M059J (cell line): ENCODE results near the gene GRIN1. TPM values are rescaled to one million over a fixed set of nuclear protein-coding genes. Genes with fewer than 3 reads are reported as not detected.

Source experiments
- DNase-seq: peaks from one replicate; pipeline ENCODE4 v3.0.0-alpha.2; 2012; ENCODE audit warnings: low read depth
- total RNA-seq: library from RNA; depleted of rRNA; stranded (reverse); fragments of >200 nt; shearing (Covaris generic); gene quantifications from 2 replicates; pipeline ENCODE4 v1.2.3, GENCODE V29; 2014

GRIN1 gene
- total RNA-seq, 1 experiment from 2014 or later, result not detected

DNA sequence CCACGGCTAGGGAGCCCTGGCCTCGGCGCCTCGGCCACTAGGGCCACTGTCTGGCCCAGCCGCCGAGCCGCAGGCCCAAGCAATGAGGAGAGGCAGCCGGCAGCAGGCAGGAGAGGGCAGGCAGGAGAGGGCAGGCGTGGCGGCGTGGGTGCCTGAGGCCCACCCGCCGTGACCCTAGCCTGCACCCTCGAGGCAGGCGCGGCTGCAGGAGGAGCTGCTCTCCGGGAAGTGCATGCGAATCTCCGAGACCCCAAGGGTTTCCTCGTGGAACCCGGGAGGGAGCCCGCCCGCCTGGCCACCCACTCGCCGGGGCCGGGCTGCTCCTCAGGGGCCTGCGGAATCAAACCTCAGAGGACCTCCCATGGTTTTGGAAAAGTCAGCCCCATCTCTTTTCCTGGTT, 9.3 kb downstream of the GRIN1 start:
- no peak for DNase-seq

DNA sequence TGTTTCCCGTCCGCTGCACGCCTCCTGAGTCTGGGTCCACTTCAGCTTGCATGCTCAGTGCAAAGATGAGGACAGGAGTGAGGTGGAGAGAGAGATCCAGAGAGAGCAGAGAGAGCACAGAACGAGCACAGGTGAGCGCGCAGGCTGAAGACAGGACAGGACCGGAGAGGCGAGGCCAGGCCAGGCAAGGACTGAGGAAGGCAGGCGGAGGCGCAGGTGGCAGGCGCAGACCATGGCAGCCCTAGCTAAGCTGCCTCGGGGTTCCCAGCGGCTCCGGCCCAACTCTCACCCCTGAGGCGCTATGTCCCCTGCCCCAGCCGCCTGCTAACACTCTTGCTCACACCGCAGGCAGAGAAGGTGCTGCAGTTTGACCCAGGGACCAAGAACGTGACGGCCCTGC, 9.7 kb downstream of the GRIN1 start:
- DNase-seq, result no peak

DNA sequence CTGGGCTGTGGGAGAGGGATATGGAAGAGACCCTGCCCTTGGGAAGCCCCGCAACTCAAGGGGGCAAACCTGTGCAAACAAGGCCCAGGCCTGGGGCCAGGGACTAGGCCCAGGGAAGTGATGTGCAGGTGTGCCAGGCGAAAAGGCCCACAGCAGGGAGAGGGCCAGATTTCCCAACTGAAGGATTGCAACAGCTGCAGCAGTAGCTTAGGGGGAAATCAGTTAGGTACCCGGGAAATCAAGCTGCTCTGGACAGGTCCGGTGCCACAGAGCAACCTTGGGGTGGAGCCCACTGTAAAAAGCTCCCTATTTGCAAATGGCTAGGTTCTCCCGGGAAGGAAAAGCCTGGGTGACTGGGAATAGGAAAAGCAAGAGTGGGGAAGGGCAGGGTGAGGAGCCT, 10.4 kb downstream of the GRIN1 start:
- no peak for DNase-seq

DNA sequence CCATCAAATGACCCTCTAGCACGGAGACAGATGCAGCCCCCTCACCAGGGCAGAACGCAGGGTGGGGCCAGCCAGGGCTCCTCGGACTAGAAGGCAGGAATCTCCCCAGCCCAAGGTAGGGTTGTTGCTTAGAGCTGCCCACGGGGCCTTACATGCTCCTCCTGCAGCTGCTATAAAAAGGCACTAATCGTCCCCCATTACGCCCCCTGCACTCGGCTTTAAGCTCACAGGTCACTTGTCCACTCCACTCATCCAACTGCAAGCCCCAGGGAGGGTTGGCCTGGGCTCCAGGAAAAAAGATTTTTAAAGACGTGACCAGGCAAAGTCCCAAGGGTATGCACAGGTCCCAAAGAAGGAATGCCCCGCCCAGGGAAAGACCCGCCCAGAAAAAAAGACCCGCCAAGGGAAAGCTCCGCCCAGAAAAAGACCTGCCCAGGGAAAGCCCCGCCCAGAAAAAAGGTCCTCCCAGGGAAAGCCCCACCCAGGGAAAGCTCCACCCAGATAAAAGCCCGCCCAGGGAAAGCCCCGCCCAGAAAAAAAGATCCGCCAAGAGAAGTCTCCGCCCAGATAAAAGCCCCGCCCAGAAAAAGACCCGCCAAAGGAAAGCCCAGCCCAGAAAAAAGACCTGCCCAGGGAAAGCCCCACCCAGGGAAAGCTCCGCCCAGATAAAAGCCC, 11.1 kb downstream of the GRIN1 start:
- no peak for DNase-seq

DNA sequence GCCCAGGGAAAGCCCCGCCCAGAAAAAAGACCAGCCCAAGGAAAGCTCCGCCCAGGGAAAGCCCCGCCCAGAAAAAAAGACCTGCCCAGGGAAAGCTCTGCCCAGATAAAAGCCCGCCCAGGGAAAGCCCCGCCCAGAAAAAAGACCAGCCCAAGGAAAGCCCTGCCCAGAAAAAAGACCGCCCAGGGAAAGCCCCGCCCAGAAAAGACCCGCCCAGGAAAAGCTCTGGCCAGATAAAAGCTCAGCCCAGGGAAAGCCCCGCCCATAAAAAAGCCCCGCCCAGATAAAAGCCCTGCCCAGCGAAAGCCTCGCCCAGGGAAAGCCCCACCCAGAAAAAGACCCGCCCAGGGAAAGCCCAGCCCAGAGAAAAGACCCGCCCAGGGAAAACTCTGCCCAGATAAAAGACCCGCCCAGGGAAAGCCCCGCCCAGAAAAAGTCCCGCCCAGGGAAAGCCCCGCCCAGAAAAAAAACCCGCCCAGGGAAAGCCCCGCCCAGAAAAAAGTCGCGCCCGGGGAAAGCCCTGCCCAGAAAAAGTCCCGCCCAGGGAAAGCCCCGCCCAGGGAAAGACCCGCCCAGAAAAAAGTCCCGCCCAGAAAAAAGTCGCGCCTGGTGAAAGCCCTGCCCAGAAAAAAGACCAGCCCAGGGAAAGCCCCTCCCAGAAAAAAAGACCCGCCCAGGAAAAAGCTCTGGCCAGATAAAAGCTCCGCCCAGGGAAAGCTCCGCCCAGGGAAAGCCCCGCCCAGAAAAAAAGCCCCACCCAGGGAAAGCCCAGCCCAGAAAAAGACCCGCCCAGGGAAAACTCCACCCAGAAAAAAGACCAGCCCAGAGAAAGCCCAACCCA, 11.9 kb downstream of the GRIN1 start:
- no peak for DNase-seq

DNA sequence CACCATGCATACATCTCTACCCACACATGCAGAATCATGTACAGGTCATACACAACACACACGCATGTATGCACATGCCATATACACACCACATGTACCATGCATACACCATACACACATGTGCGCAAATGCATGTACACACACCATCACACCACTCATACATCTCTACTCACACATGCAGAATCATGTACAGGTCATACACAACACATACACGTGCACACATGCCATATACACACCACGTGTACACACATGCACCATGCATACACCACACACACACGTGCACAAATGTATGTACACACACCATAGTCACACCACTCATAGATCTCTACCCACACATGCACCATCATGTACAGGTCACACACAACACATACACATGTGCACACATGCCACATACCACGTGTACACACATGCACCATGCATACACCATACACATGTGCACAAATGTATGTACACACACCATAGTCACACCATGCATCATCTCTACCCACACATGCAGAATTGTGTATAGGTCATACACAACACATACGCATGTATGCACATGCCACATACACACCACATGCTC, 14.0 kb downstream of the GRIN1 start:
- no peak for DNase-seq

DNA sequence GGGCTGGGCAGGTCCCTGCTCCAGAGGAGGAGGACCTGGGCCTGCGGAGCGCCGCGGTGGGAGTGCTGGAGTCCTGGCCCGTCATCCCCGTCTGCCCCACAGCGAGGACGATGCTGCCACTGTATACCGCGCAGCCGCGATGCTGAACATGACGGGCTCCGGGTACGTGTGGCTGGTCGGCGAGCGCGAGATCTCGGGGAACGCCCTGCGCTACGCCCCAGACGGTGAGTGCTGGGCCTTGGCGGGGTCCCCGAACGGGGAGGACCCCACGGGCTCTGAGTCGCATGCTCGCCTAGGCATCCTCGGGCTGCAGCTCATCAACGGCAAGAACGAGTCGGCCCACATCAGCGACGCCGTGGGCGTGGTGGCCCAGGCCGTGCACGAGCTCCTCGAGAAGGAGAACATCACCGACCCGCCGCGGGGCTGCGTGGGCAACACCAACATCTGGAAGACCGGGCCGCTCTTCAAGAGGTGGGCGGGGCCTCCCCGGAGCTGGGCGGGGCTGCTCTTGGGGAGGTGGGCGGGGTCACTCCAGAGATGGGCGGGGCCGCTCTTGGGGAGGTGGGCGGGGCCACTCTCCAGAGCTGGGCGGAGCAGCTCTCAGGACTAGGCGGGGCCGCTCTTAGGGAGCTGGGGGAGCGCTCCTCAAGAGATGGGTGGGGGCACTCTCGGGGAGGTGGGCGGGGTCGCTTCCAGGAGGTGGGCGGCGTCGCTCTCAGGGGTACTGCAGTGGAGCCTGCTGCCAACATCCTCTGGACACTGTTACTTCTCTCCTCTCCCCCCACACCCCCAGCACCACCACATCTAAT, 17.8 kb downstream of the GRIN1 start:
- no peak for DNase-seq

DNA sequence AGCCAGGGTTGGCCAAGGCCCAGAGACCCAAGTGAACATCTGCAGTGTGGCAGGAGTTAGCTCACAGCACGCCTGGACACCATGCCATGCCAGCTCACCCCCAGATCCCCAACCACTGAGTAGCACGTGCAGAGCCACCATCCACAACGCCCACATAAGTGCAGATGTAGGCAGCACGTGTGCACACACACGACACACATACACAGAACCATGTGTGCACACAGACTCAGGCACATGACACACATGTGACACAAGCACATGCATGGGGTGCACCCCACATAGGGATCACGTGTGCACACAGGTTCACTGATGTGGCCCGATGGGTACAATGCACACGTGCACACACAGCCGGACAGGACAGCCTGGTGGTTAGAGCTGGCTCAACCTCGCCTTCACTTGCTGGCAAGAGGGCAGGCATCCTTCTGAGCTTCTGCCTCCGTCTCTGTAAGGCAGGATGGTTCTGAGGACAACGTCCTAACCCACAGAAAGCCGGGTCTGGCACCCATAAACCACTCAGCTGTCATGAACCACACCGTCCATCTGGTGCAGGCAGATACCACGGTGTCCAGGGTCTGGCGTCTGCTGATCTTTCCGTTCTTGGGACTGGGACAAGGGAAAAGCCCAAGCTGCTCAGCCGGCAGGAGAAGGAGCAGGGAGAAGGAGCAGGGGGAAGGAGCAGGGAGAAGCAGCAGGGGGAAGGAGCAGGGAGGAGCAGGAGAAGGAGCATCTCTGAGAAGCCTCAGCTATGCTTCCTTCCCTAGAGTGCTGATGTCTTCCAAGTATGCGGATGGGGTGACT, 18.9 kb downstream of the GRIN1 start:
- no peak for DNase-seq

DNA sequence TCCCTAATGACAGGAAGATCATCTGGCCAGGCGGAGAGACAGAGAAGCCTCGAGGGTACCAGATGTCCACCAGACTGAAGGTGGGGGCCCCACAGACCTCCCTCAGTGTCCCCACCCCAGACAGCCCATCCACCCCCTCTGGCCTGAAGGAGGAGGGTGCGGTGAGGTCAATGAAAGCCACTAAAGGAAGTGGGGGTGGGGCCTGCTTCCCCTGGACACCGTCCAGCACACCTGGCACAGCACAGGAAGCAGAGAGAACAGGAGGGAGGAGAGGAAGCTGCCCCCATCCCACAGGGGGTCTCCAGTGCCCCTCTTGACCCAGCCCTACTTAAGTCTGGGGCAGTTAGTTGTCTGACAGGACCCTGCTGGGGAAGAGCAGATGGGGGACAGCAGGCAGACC, 19.7 kb downstream of the GRIN1 start:
- no peak for DNase-seq

DNA sequence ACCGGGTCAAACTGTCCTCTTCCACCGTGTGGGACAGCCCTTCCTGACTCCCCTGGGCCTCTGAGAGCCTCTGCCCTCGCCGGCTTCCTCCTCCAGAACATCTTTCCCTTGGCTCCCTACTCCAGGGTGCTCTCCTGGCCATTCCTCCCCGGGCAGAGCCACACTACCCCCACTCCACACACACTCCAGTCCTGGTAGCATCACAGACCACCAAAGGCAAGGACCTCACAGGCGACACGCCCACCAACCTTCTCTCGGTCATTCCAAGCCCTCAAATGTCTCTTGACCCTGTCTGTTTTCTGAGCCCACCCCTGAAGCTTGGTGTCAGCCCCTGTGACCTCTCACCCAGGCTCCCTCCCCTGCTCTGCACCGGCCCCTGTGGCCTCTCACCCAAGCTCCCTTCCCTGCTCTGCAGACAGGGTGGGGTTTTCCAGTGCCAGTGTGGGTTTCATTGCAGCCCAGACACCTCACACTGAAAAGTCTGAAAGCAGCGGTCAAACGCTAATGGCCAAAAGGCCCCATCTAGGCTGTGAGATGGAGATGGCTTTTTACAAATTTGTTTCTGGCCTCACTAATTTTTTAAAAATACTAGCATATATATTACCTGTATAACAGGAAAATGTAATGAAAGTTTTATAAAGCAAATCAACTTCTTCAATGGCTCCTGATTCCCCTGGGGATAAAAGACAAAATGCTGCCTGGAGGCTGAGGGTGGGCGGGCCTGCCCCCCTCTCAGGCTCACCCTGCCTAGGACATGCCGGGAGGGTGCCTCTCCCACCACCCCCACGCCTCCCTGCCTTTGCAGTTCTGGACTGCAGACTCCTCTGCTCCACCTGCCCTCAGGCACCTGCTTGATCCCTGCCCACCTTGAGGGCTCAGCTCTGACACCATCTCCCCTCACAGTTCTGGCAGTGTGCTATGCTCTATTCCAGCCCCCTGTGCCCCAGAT, 20.4 kb downstream of the GRIN1 start:
- no peak for DNase-seq

DNA sequence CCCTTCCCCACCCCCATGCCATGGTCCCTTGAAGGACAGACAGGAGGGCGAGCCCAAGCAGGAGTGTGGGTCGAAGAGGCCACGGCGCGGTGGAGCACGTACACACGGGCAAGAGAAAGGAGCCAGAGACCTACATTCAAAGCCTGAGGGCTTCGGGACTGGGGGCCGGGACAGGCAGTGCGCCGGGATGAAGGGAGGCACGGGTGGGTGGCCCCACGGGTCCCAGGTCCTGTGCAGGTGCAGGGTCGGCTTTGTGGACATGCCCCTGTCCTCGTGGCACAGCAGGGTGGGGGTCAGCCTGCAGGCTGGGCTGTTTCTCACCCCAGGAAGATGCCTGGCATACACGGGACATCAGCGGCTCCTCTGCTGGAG, 21.1 kb downstream of the GRIN1 start:
- DNase-seq, result no peak

DNA sequence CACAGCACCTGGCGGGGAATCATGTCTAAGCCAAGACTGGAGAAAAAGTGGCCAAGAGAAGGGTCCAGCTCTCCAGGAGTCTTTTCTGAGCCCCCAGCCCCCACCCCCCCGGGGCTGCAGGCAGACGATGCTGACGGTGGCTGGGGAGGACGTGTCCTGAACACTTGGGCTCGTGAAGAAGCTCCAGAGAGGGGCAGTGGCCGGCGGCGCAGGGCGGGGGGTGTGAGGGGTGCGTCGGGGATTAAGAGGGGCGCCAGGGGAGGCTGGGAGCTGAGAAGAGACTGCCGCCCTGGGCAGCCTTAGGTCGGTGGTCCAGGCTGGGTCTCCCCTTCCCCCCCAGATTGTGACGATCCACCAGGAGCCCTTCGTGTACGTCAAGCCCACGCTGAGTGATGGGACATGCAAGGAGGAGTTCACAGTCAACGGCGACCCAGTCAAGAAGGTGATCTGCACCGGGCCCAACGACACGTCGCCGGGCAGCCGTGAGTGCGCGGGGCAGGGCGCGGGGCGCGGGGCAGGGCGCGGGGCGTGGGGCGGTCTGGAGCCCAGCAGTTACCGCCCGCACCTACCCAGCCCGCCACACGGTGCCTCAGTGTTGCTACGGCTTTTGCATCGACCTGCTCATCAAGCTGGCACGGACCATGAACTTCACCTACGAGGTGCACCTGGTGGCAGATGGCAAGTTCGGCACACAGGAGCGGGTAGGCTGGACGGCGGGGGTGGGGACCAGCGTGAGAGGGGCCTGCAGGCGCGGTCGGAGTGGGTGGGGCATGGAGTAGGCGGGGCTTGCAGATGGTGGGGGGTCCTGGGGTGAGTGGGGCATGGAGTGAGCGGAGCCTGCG, 22.0 kb downstream of the GRIN1 start:
- no peak for DNase-seq

DNA sequence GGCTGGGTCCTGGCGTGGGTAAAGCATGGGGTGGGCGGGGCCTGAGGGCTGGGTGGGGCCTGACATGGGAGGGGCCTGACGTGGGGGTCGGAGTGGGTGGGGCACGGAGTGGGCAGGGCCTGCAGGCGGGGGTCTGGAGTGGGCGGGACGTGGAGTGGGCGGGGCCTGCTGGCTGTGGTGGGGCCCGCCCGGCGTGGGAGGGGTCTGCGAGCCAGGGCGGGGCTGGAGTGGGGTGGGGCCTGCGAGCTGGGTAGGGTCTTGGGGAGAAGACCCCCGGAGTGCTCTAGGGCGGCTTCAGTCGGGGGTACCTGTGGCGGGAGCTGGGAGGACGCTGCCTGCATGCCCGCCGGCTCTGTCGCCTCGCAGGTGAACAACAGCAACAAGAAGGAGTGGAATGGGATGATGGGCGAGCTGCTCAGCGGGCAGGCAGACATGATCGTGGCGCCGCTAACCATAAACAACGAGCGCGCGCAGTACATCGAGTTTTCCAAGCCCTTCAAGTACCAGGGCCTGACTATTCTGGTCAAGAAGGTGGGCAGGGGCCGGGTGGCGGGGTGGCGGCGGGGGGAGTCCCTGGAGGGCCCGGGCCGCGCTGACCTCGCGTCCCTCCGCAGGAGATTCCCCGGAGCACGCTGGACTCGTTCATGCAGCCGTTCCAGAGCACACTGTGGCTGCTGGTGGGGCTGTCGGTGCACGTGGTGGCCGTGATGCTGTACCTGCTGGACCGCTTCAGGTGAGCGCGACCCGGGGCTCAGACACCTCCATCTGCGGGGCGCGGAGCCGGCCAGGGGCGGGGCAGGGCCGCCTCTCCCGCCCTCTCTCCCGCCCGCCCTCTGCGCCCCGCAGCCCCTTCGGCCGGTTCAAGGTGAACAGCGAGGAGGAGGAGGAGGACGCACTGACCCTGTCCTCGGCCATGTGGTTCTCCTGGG, 22.9 kb downstream of the GRIN1 start:
- no peak for DNase-seq

DNA sequence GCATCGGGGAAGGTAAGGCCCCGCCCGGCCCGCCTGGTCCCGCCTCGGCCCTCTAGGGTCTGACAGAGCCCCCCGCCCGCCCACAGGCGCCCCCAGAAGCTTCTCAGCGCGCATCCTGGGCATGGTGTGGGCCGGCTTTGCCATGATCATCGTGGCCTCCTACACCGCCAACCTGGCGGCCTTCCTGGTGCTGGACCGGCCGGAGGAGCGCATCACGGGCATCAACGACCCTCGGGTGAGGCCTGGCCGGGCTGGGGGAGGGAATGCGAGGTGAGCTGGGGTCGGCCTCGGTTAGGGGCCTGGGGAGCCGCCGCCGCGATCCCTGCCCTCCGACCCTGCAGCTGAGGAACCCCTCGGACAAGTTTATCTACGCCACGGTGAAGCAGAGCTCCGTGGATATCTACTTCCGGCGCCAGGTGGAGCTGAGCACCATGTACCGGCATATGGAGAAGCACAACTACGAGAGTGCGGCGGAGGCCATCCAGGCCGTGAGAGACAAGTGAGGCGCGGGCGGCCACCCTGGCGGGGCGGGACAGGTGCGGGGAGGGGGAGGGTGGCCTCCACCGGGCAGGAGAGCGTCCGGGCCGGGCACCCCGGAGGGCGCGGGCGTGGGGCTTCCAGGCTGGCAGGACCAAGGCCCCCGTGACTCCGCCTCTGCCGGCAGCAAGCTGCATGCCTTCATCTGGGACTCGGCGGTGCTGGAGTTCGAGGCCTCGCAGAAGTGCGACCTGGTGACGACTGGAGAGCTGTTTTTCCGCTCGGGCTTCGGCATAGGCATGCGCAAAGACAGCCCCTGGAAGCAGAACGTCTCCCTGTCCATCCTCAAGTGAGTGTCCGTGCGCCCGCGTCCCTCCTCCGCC, 23.8 kb downstream of the GRIN1 start:
- no peak for DNase-seq

DNA sequence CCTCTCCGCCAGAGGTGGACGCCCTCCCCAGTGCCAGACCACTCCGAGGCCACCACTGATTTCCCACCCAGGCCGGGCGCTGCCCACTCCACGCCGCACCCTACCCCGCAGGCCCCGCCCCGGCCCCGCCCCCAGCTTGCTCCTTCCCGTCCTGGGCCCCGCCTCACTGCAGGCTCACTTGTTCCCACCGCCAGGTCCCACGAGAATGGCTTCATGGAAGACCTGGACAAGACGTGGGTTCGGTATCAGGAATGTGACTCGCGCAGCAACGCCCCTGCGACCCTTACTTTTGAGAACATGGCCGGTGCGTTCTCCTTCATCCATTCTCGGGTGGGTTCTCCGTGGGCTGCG, 24.4 kb downstream of the GRIN1 start:
- no peak for DNase-seq

DNA sequence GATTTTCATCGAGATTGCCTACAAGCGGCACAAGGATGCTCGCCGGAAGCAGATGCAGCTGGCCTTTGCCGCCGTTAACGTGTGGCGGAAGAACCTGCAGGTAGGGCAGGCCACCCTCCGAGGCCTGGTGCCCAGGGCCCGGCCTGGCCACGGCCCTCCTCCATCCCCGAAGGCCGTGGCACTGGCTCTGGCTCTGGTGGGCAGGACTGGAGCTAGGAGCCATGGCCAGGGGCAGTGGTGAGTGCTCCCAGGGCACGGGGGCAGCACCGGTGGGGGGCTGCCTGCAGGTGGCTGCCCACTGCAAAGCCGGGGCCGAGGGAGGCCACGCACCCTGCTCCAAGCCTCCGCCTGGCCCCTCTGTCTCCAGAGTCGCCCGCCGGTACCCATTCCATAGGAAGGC, 24.9 kb downstream of the GRIN1 start:
- no peak for DNase-seq
